HG02973 (cell line): ENCODE results near the gene DOCK4.
"Not testable (repeated sequence)": the region's sequence is repeated elsewhere in the genome, so short reads cannot be mapped to it uniquely, and the experiment has no call there.

Source experiments
- ATAC-seq: cut with Tn5 transposase; IDR thresholded peaks from one replicate; pipeline ENCODE4 v1.9.1; 2021; ENCODE audit warnings: moderate library complexity; ENCODE audit not compliant: unreplicated experiment

The DOCK4 gene

DNA sequence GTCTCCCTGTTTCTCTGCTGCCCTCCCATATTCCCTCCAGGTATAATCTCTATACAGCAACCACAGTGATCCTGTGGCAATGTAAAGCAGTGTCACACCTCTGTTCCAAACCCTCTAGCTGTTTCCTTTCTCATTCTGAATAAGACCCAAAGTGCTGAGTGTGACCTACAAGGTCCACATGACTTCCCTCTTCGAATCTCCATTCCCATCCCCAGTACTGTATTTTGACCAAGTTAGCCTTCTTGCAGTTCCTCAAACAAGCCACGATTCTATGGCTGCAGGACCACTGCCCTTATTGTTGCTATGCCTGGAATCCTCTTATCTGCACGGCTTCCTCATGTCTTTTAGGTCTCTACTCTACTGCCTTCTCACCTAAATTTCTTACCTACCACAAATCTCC lies 291.9 kb downstream of the DOCK4 start:
- ATAC-seq, result no peak

DNA sequence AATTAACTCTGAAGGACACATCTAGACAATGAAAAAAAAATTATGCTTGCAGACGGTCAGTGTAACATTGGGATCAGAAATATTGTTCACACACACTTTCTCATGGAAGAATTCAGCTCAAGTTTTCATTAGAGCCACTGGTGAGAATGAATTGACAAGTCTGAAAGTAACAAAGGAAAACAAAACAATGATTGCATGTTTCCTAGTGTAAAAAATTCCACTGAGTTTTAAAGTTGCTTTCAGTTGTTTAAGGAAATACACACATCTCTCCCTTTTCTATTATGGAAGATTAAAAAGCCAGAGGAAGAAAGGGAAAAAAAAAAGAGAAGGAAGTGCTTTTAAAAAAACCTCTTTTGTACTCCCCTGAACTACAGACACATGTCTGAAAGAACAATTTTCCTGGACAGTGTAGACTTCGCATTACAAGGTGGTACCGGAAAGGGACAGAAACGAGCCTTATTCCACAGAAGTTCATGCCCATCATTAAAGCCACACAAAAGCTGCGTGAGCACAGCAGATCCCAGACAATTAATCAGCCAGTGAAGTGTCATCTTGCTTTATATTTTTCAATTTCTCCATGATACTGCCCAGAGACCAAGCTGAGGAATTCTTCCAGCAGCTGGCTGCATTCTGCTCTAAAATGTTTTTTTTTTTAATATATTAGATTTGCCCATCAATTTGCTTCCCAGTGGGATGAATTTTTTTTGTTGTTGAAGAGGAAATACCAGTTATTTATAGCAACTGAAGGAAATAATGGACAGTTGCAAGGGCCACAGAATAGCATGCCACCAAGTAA lies 294.8 kb downstream of the DOCK4 start:
- no peak for ATAC-seq

DNA sequence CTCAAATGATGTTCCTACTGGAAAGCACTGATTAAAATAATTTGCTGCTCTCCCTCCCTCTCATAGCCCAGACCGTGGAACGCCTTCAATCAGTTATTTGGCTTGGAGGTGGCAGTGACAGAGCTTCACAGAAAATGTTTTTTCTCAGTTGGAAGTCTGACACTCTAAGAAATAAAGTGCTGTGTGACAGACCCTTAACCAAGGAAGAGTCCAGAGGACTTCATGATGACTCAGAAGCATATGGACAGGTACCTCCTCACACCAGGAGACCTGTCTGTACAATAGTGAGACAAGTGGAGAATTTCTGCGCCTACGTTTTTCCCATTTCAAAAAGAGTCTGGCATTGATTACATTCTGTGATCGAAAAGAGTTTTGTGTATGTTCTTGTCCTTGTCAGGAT lies 295.5 kb downstream of the DOCK4 start:
- ATAC-seq, result no peak

DNA sequence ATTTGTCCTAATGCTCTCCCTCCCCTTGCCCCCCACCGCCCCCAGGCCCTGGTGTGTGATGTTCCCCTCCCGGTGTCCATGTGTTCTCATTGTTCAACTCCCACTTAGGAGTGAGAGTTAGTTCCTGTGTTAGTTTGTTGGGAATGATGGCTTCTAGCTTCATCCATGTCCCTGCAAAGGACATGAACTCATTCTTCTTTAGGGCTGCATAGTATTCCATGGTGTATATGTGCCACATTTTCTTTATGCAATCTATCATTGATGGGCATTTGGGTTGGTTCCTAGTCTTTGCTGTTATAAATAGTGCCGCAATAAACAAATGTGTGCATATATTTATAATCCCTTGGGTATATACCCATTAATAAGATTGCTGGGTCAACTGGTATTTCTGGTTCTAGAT lies 297.5 kb downstream of the DOCK4 start:
- not testable (repeated sequence) for ATAC-seq

DNA sequence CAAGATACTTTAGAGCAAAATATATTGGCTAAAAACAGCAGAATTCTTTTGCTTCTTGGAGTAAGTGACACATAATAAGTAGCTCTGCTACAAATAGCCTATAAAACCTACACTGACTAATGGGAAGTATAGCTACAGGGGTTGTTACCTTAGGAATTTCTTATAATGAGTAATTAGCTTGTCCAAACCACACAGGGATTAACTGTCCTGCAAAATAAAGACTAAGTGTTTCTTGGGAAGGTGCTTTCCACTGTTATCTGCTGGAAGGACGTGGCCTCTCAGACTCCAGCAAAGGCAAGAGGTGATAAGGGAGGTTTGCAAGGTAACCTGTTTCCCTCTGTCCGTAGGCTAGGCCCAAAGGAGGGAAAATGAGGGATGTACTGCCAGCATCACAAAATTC lies 302.4 kb downstream of the DOCK4 start:
- ATAC-seq, result no peak

DNA sequence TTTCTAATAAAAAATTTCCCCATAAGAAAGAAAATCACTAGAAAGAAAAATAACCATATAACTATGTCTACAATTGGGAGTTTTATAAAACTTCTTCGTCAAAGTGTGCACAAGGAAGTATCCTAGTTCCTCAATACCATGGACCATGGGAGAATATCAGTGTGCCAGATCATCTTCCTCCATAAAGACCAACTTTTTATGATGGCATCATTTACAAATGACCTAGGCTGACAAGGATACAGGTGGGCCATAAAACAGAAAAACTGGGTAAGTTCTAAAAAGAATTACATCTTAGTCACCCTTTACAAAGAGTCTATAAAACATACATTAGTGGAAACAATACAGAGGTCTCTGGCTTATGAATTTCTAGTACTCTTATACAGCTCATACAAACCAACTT lies 303.2 kb downstream of the DOCK4 start:
- no peak for ATAC-seq

DNA sequence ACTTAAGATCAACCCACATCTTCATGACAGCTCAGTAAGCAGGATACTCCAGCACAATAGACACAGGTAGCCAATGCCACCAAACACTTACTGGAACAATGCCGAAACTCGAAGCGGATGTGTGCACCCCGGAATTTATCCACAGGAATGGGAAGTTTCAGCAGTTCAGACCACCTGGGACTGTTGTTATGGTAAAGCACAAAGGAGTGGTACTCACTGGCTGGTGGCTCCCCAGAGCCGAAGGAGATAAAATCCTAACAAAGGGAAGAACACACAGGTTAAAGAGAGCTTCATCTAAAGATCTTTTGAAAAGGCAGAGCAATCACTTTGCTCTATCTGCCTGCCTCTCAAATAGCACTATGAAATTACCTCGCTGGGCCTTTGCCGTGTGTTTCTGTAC lies 305.9 kb downstream of the DOCK4 start:
- ATAC-seq, result no peak

DNA sequence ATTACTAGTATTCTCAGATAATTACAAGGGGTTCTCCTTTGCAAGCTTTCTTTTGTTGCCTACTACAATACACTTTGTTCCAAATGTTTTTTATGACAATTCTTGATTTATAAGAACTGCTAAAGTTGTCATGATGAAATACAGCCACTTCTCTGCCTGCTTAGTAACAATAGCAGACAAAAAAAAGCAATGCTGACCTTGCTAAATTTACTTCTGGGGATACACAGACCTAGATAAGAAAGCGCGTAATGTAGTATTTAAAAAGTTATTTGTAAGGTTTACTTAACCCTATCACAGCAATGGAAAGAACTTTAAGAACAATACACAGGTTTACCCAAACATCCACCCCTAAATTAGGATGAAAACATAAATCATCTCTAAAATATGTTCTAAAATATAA lies 311.1 kb downstream of the DOCK4 start:
- ATAC-seq, result no peak

DNA sequence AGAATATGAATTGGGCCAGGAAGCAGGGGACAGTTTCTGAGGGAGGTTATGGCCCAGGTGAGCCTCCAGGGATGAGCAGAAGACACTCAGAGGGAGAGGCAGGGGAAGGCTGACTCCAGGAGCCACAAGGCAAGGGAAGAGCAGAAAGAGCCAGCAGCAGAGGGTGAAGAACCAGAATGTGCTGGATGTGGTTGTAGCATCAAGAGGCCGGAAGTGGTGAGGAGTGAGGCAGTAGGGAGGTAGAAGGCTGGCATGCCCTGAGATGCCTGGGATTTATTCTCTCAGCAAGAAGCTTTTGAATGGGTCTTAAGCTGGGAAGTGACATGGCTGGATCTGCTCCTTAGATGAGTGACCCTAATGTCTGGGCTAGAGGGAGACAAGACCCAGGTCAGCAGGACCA lies 311.7 kb downstream of the DOCK4 start:
- no peak for ATAC-seq

DNA sequence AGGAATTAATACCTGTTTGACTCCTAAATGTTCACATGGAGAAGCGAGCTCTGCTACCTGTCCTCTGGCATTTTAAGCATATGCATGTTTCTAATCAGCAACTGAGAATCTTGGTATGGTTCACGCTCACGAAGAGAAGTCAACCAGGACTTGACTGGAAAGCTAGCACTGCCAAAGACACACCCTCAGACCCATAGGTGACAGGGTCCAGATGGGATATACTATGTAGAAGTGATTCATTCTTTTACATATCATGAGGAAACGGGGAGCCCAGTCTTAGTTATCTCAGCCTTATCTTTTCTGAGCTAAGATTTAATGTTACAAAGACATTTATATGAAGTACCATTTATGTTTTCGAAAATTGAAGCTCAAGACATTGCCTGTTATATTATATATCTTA lies 313.0 kb downstream of the DOCK4 start:
- ATAC-seq, result no peak

DNA sequence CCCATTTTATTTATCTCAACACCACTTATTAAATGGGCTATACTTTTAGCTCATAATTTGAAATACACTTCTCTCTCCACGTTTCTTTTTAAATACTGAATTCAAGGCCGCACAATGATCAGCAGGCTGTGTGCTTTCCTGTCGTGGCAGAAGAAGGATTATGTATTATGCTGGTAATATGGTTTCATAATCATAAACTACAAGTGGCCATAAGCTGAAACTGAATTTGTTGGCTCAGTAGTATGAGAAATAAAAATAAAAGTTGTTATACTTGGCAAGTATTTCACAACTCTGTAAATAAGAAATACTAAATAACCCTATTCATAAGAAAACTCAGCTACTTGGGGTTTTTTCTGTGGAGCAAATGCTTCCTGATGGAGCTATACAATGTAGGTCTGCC lies 313.6 kb downstream of the DOCK4 start:
- no peak for ATAC-seq

DNA sequence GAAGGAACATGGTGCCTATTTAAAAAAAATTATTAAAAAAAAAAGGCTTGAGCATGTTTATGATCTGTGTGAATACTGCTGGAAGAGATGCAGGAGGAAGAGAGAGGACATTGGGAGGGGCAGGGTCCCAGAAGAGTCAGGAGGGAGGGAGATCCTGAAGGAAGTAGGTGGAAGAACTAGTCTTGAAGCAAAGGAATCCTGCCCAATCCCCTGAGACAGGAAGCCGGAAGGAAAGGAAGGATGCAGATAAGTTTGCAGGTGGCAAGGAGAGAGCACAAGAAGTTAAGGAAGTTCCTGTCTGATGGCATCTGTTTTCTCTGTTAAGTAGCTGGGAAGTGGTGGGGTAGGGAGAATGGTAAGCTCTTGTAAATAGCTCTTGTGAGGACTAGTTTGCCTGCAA lies 318.5 kb downstream of the DOCK4 start:
- ATAC-seq, result no peak

DNA sequence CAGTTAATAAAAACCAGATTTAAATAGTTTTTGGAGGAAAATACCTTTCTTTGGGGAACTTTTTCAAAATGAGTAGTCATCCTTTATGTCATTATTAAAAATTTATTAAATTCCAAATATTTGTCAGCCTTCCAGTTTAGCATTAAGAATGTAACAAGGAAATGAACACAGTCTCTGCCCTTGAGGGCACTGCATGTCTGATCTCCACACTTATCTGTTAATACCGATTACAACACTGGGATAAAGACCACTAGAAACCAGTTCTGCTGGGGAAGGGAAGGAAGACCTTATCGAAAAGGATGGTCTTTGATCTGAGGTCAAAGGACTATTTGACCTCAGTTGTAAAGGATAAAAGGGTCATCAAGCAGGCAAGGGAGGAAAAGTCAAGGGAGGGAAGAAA lies 320.0 kb downstream of the DOCK4 start:
- no peak for ATAC-seq

DNA sequence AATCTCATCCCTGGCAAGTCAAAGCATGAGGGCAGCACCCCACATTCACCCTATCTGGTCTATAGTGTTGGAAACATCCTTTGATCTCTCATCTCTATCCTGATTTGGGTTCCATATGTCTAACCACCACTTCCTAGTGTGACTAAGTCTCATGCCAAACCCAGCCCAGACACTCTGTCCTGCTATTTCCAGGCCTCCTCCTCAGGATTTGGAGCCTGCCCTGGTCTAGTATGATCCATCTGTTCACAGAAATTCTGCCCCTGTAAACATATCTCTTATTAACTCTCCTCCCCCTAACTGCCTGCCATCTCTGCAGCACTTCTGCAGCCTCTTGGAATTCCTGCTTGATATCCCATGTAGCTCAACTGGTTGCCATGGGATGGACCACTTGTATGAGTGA lies 323.0 kb downstream of the DOCK4 start:
- no peak for ATAC-seq

DNA sequence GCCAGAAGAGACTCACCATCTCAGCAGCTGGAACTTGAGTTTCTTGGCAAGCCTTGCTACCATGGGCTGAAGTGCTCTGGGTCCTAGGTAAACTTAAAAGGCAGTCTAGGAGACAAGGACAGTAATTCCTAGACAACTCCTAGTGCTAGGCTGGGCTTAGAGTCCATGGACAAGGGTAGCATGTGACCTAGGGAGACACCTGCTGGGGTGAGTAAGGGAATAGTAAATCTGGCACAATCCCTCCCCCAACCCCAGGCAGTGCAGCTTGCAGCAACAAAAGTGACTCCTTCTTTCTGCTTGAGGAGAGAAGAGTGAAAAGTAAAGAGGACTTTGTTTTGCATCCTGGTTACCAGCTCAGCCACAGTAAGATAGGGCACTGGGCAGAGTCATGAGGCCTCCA lies 327.4 kb downstream of the DOCK4 start:
- no peak for ATAC-seq

DNA sequence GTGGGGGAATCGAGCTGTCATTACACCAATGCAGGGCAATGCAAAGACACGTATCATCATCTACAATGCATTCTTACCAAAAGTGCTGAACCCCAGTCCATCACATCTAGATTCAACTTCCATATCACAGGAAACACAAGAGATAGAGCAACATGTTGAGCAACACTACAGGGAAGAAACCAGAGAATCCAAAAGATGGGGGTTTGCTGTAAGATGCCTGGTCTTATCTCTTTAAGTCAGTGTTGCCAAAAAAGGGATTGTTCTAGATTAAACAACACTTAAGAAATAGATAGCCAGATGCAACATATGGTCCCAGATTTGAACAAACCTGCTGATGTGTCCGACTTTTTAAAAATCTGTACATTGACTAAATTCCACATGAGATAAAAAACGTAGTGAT lies 328.3 kb downstream of the DOCK4 start:
- no peak for ATAC-seq

DNA sequence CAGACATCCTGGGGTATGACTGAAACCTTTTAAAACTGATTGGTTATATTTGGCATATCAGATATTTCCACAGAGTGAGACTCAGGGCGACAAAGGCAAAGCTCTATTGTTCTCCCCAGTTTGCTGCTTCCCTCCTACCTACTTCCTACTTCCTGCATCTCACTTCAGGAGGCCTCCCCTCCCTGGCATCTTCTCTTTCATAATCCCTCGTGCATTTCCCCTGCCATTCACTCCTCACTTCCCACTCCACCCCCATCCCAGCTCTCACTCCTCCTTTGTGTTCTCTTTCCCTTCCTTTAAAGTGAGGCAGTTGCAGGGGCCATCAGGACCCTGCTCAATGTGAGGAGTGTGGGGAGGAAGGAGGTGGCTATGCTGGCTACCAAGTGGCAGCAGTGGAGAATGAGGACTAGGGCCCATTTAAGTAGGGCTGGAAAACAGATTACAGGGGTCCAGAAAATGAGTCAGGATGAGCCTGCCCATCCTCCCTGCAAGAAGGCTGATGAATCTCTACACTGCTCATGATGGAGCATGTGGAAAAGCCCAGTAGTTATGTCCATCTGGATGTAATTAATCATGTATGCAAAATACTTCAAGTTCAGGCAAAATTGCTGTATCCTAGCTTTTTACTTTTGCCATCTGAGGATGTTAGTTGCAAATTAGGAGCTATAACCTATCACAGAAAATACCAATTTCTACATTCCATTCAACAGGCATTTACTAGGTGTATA lies 332.1 kb downstream of the DOCK4 start:
- ATAC-seq, result no peak

DNA sequence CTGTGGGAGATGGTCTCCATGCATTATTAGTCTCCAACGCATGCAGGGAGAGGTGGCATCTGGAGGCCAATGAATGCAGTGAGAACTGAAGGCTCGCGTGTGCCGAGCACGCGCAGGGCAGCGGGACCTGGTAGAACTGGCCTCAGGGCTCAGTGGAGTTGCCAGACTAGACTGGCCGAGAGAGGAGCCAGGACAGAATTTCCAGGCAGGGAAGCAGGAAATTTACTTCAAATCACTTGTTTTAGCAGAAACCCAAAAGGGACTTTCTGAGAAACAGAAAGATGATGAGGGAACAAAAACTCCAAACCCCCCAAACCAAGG lies 332.9 kb downstream of the DOCK4 start:
- no peak for ATAC-seq

DNA sequence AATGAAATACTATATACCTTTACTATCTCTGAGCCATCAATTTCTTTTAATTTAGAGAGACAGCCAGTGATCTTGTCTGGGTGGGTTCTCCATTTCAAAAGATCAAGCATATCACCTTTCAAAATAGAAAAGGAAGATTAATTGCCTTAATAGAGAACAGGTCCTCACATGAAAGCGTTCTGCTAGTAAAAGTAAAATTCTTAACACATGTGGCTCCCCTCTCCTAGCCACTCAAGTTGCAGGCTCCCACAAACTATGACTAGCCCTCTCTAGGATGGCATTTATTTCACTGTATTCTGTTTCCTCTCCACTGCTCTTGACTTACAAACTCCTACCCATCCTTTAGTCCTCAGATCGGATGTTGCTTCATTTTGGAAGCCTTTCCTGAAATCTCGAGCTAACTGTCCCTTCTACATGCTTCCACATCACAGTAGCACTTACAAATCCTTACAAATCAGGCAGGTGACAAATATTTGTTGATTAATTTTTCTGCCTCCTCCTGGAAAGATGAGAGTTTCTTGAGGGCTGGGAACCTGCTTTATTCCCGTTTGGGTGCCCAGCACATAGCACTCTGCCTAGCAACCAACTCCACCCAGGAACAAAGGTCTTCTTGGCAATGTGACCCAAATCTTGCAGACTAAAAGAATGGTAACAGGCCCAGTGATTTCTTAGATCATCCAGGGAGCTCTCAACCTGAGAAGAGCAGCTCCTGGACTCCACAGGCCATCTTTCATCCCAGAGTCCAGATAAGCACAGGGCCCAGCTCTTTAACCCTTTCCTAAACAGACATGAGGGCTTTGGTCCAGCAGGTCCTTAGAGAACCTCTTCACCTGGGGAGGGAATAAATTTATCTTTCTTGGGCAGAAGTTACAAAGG lies 333.5 kb downstream of the DOCK4 start:
- no peak for ATAC-seq

DNA sequence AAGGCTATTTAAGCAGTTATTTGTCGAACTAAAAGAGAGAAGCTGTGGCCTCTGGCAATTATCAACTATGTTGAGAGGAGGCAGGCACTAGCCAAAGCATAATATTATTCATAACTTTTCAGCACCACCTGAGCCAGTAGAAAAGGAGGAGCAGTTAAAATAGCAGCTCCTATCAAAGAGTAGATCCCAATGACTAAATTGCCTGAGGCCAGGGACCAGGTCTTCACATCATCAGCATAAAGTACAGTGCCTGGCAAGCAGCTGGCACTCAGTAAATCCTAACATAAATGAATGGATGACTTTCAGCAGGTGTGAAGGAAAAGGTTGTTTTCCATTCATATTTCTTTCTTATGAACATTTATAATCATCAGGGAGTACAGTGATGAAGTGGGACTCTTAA lies 334.9 kb downstream of the DOCK4 start:
- no peak for ATAC-seq

DNA sequence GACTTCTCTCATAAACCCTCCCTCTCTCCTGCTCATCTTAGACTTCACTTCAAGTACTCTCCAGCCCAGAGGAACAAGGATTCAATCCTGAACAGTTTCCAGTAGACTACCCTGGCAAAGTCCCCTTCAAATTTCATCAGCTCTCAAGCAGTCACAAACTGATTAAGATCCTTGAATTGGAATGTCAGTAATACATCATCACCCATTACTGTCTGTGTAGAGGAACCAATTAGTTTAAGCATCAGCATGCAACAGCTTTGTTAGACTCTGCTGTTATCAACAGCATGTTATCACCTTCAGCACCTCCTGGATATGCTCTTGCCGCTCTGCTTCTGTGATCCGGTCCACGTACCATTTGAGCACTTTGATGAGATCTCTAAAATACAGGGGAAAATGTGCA lies 336.9 kb downstream of the DOCK4 start:
- no peak for ATAC-seq
